AG04449 (cell line): ENCODE data around the gene SLC12A8.

Source experiments
- CTCF ChIA-PET: fragments of 350-600 bp; formaldehyde crosslinking; extraction: SDS; loops from one replicate; lab custom pipeline; 2021; ENCODE audit warnings: antibody characterized with exemption; lab: Yijun Ruan, JAX
- POLR2A ChIA-PET: fragments of 400-600, 350-600 bp; formaldehyde crosslinking; extraction: SDS; loops from one replicate; lab custom pipeline; 2020; ENCODE audit warnings: antibody characterized with exemption, inconsistent platforms; lab: Yijun Ruan, JAX
- DNase-seq: peaks from one replicate; pipeline ENCODE4 v3.0.0-alpha.2; 2010; ENCODE audit warnings: low read depth, low spot score
- H3K4me3 ChIP-seq: 2 replicates; pipeline ENCODE4 v1.5.1; 2011; ENCODE audit warnings: low read depth, mild to moderate bottlenecking, control low read depth, low read length
- CTCF ChIP-seq: IDR thresholded peaks from one replicate; pipeline ENCODE4 v1.5.1; 2011; ENCODE audit warnings: mild to moderate bottlenecking, moderate library complexity, low read length, control low read depth, inconsistent platforms; ENCODE audit not compliant: insufficient read depth; ENCODE audit errors: missing control alignments

The SLC12A8 gene

DNA sequence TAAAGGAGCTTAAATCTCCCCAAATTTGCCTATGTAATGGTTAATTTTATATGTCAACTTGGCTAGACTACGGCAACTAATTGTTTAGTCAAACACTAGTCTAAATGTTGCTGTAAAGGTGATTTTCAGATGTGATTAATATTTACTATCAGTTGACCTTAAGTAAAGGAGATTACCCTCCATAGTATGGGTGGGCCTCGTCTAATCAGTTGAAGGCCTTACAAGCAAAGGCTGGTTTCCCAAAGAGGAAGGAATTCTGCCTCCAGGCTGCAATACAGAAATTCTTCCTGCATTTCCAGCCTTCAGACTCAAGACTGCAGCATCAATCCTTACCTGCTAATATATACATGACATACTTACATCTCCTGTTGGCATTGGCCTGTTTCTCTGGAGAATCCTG is 23.6 kb downstream of the SLC12A8 start:
- ChIA-PET CTCF (interaction anchor here (0.8 to 1.6 kb wide), 2 partner anchors 9 to 10 kb away, joined by 3 to 4 read pairs; no protein-coding TSS in a partner anchor), POLR2A (no interaction called here)
- H3K4me3 ChIP-seq, result no peak overlapping the region
- no peak for DNase-seq
- no peak for TF ChIP-seq CTCF

GRCh38 chr3:125187599-125187910 is 25.0 kb downstream of the SLC12A8 start:
- POLR2A ChIA-PET, result no interaction called here

DNA sequence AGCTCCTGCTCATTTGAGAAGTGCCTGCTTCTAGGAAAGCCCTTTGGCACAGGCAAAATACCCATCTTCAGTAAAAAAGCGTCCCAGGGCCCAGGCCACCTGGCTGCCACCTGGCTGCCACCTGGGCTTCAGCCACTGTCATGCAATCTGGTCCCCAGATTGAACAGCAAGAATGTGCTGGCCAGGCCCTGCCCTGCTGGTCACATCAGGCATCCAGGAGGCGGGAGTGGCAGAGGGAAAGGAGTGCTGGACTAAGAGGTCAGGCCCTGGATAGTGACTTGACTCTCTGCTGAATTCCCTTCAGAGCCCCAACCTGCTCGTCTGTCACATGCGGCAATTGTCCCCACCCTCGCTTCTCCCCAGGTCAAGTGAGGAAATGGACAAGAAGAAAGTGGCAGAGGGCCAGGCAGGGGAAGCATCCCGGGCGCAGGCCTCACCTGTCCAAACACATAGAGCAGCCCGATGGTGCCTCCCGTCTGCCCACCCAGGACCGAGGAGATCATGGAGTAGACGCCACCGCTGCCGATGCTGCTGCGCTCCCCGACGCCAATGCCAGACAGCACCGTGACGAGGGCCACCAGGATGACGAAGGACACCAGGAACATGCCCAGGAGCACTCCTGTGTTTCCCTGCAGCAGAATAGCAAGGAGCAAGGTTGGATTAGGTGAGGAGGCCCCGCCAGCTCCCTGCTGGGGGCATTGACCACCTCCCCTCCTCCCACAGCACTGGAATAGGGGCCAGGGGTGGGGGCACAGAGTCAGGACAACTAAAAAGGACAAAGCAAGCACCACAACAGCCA is 25.5 kb downstream of the SLC12A8 start:
- ChIA-PET POLR2A (no interaction called here), CTCF (interaction anchor here (0.8 to 1.1 kb wide), 2 partner anchors 16 to 242 kb away, joined by 3 read pairs; no protein-coding TSS in a partner anchor)
- DNase-seq, result no peak
- no peak for TF ChIP-seq CTCF
- no peak overlapping the region for H3K4me3 ChIP-seq

More at GRCh38 chr3:125187599-125187910, 25.0 kb downstream of the SLC12A8 start:
- no peak for TF ChIP-seq CTCF
- H3K4me3 ChIP-seq, result no peak overlapping the region
- CTCF ChIA-PET, result no interaction called here
- DNase-seq, result no peak

GRCh38 chr3:125186261-125186787 is 26.2 kb downstream of the SLC12A8 start:
- POLR2A ChIA-PET, result no interaction called here
- no peak for TF ChIP-seq CTCF
- CTCF ChIA-PET, result interaction anchor here (0.8 to 1.3 kb wide), 3 partner anchors 9 to 243 kb away, joined by 3 to 4 read pairs (median 3); no protein-coding TSS in a partner anchor
- H3K4me3 ChIP-seq, result no peak overlapping the region
- no peak for DNase-seq

GRCh38 chr3:125185805-125186204 is 26.7 kb downstream of the SLC12A8 start:
- no peak for DNase-seq
- H3K4me3 ChIP-seq, result no peak overlapping the region
- CTCF ChIA-PET, result interaction anchor here (1.1 to 1.3 kb wide), 2 partner anchors 9 to 243 kb away, joined by 3 to 4 read pairs; no protein-coding TSS in a partner anchor
- no peak for TF ChIP-seq CTCF
- POLR2A ChIA-PET, result no interaction called here

GRCh38 chr3:125179884-125180240 is 32.7 kb downstream of the SLC12A8 start:
- H3K4me3 ChIP-seq, result no peak overlapping the region
- TF ChIP-seq CTCF, result no peak
- ChIA-PET CTCF (interaction anchor here (0.8 to 1.8 kb wide), 6 partner anchors 9 to 26 kb away, joined by 3 to 8 read pairs (median 6); no protein-coding TSS in a partner anchor), POLR2A (no interaction called here)
- no peak for DNase-seq
